PFSK-1 (cell line): ENCODE data around the gene CTTNBP2.

ENCODE experiments used
- POLR2AphosphoS5 ChIP-seq: IDR thresholded peaks from 2 replicates; pipeline ENCODE4 v1.6.1; 2012; ENCODE audit warnings: low read depth, mild to moderate bottlenecking, control low read depth, low read length, moderate library complexity
- TF ChIP-seq, protein P1 (sequence below), 2 experiments: IDR thresholded peaks; 2 replicates each; pipeline versions ENCODE4 v1.6.1 to v1.8.0; 2011 to 2012; ENCODE audit warnings: low read depth in 2 of 2, low read length in 2 of 2, control low read depth in 1 of 2, inconsistent platforms in 1 of 2, mild to moderate bottlenecking in 1 of 2, moderate library complexity in 1 of 2; ENCODE audit not compliant: insufficient read depth in 1 of 2

DNA sequence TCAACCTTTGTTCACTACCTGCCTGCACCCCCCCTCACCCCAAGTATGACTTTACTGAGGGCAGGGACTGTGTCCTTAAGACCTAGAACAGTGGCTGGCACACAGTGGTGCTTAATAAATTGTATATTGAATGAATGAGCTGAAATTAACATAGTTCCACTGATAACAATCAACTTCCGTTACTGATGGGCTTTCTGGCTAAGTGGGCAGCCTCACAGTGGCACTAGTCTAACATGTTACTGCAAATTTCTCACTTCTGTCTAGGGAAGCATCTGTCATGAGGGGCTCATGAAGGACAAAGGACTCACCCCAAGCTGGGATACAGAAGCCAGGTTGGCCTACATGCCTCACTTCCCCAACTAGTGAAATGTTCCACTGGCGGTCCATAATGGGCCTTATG lies 79.3 kb downstream of the CTTNBP2 start:
- TF ChIP-seq, protein P1, sequence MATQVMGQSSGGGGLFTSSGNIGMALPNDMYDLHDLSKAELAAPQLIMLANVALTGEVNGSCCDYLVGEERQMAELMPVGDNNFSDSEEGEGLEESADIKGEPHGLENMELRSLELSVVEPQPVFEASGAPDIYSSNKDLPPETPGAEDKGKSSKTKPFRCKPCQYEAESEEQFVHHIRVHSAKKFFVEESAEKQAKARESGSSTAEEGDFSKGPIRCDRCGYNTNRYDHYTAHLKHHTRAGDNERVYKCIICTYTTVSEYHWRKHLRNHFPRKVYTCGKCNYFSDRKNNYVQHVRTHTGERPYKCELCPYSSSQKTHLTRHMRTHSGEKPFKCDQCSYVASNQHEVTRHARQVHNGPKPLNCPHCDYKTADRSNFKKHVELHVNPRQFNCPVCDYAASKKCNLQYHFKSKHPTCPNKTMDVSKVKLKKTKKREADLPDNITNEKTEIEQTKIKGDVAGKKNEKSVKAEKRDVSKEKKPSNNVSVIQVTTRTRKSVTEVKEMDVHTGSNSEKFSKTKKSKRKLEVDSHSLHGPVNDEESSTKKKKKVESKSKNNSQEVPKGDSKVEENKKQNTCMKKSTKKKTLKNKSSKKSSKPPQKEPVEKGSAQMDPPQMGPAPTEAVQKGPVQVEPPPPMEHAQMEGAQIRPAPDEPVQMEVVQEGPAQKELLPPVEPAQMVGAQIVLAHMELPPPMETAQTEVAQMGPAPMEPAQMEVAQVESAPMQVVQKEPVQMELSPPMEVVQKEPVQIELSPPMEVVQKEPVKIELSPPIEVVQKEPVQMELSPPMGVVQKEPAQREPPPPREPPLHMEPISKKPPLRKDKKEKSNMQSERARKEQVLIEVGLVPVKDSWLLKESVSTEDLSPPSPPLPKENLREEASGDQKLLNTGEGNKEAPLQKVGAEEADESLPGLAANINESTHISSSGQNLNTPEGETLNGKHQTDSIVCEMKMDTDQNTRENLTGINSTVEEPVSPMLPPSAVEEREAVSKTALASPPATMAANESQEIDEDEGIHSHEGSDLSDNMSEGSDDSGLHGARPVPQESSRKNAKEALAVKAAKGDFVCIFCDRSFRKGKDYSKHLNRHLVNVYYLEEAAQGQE (IDR thresholded peaks at IDR 0.05; ENCODE audit: insufficient read depth in 1 of 2, low read depth in 2 of 2, low read length in 2 of 2): no peak
- TF ChIP-seq POLR2AphosphoS5: no peak
